Small intestine (tissue), 7 donors: ENCODE measurements around the gene PLA2G7. TPM values are rescaled to one million over a fixed set of nuclear protein-coding genes. Genes with fewer than 3 reads are reported as not detected.

Experiments used
- DNase-seq, 2 donors: peaks; one replicate each; pipeline versions ENCODE4 v3.0.0 to v3.0.0-alpha.2; 2013
- FAIRE-seq: peaks from 2 replicates; lab custom pipeline; 2012; peaks lifted over from hg19 to GRCh38; lab: Jason Lieb, UNC
- H3K27ac ChIP-seq, 3 donors: one replicate each; pipeline ENCODE4 v1.5.1; 2013; ENCODE audit warnings: low read length in 2 of 3, mild to moderate bottlenecking in 2 of 3, control low read depth in 1 of 3, inconsistent platforms in 1 of 3, low read depth in 1 of 3, moderate library complexity in 1 of 3
- H3K27me3 ChIP-seq, 3 donors: one replicate each; pipeline ENCODE4 v1.6.1; 2013; ENCODE audit warnings: low read length in 3 of 3, inconsistent platforms in 1 of 3; ENCODE audit not compliant: control insufficient read depth in 3 of 3, insufficient read depth in 3 of 3
- H3K36me3 ChIP-seq, 3 donors: one replicate each; pipeline ENCODE4 v1.6.1; 2013; ENCODE audit warnings: low read length in 3 of 3, inconsistent platforms in 1 of 3, low read depth in 1 of 3, mild to moderate bottlenecking in 1 of 3, moderate library complexity in 1 of 3; ENCODE audit not compliant: control insufficient read depth in 3 of 3, insufficient read depth in 2 of 3
- H3K4me1 ChIP-seq, 3 donors: one replicate each; pipeline ENCODE4 v1.6.1; 2013; ENCODE audit warnings: low read length in 2 of 3, inconsistent platforms in 1 of 3, low read depth in 1 of 3, mild to moderate bottlenecking in 1 of 3, moderate library complexity in 1 of 3; ENCODE audit not compliant: control insufficient read depth in 3 of 3, insufficient read depth in 2 of 3
- H3K4me3 ChIP-seq, 3 donors: one replicate each; pipeline ENCODE4 v1.5.1; 2013; ENCODE audit warnings: low read length in 3 of 3, control low read depth in 1 of 3, inconsistent platforms in 1 of 3, low read depth in 1 of 3, mild to moderate bottlenecking in 1 of 3, moderate library complexity in 1 of 3
- H3K9me3 ChIP-seq, 2 donors: one replicate each; pipeline ENCODE4 v1.6.1; 2013; ENCODE audit warnings: low read depth in 1 of 2, low read length in 1 of 2; ENCODE audit not compliant: control insufficient read depth in 2 of 2, insufficient read depth in 1 of 2
- WGBS, 3 donors: extraction: QIAGEN DNeasy Blood & Tissue Kit; methylation state at CpG; one replicate each; pipeline ENCODE4 v1.1.7; 2013; 5-methylcytosine and 5-hydroxymethylcytosine counted together
- polyA plus RNA-seq, 4 donors: library from polyadenylated mRNA; stranded (reverse) in 3 of 4; unstranded in 1 of 4; fragments of 200-250 nt in 3 of 4; fragments of 120-200 nt in 1 of 4; gene quantifications; one replicate each; pipeline versions ENCODE4 v1.2.1 to v1.2.3, GENCODE V29; 2013
- donor health status: healthy with polysubstance abuse.
- donor health status: control.
- donor health status: control.
- donor health status: Bipolar disorder and iron deficiency.
- donor health status: healthy.

PLA2G7 gene
- polyA plus RNA-seq, 4 donors: 0.67 to 3.5 (median 1.2) TPM

DNA sequence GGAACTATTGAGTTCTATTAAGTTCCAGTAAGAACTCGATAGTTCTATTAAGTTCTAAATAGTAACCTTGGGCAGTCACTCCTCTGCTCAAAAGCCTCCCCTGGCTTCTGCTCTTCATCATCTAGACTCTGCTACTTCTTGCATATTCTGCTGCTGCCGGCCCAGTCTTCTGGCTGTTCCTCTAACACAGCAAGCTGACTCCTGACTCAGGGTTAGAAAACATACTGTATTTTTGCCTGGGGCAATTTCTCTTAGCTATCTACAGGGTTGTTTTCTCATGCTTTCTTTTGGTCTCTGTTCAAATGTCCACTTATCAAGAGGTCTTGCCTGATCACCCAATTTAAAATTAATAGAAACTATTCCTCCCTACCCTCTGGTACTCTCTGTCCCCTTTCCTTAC, 67.8 kb downstream of the PLA2G7 start:
- DNase-seq: no peak
- Histone ChIP-seq H3K27me3 (no peaks in the 10 kb centered on the region), H3K4me1 (no peaks in the 10 kb centered on the region), H3K27ac (no peak overlapping the region), H3K4me3 (no peak overlapping the region), H3K36me3 (no peaks in the 10 kb centered on the region), H3K9me3 (no peaks in the 10 kb centered on the region)
- 89 to 100% (median 89%) methylated on average over 2 of the region's 2 CpGs for WGBS, 3 donors
- no peak for FAIRE-seq

DNA sequence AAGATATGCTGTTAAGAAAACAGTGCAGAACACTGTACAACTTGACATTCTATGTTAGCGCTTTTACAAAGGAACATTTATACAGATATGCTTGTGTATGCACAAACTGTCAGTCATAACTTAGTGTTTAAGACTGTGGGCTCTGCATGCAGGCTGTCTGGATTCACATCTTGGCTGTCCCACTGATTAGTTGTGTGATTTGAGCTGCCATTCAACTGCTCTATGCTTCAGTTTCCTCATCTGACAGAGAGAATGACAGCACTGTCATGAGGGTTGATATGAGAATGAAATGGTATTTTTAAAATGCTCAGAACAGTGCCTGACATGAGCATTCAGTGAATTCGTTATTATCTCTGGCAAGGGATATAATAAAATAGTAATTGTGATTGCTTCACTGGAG, 73.7 kb downstream of the PLA2G7 start:
- H3K9me3 ChIP-seq: no peaks in the 10 kb centered on the region
- DNase-seq (no peak), FAIRE-seq (no peak)
- H3K4me3 ChIP-seq: no peak overlapping the region
- 75 to 83% (median 77%) methylated on average over 2 of the region's 2 CpGs for WGBS, 3 donors
- no peak overlapping the region for H3K27ac ChIP-seq
- peaks cover 0 to 4% (median 0%) of the 10 kb centered on the region in 3 donors for H3K36me3 ChIP-seq
- H3K4me1 ChIP-seq: no peaks in the 10 kb centered on the region
- no peaks in the 10 kb centered on the region for H3K27me3 ChIP-seq

DNA sequence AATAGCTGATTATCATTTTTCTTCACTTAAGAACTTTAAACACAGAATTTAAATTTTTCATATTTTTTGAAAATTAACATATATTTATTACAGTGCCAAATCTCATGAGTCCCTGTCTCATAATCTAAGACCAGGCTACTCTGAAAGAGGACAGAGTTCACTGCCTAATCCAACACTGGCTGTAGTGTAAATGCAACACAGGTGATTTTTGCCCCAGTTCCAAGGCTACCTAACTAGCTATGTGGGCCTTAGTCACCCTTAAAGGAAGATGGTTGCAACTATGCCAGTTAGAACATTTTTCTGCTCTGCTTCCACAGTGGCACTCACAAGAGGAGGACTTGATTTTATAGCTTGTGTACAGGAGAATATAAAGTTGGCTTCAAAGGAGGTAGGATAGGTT, 77.5 kb downstream of the PLA2G7 start:
- H3K4me3 ChIP-seq: no peak overlapping the region
- no peak for FAIRE-seq
- peaks cover 0 to 3% (median 2%) of the 10 kb centered on the region in 3 donors for H3K27me3 ChIP-seq
- H3K36me3 ChIP-seq: peaks cover 0 to 4% (median 0%) of the 10 kb centered on the region in 3 donors
- peak in 1 of 2 donors; percentile 12 for DNase-seq
- H3K27ac ChIP-seq: no peak overlapping the region
- no peaks in the 10 kb centered on the region for H3K4me1 ChIP-seq
- no peaks in the 10 kb centered on the region for H3K9me3 ChIP-seq

DNA sequence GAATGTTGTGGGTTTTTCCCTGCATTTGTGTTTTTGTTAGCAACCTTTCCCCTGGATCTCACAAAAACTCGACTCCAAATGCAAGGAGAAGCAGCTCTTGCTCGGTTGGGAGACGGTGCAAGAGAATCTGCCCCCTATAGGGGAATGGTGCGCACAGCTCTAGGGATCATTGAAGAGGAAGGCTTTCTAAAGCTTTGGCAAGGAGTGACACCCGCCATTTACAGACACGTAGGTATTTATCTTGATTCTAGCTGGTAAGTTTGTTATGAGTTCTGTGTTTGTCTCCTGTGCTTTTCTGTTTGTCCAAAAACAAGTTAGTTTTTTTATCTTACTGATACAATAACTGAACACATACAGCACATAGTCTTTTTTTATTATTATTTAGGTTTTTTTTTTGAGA, 79.4 kb downstream of the PLA2G7 start:
- Histone ChIP-seq H3K4me3 (no peak overlapping the region), H3K27me3 (peaks cover 0 to 3% (median 2%) of the 10 kb centered on the region in 3 donors), H3K4me1 (no peaks in the 10 kb centered on the region), H3K27ac (no peak overlapping the region), H3K9me3 (no peaks in the 10 kb centered on the region), H3K36me3 (peaks cover 0 to 4% (median 0%) of the 10 kb centered on the region in 3 donors)
- WGBS, 3 donors: 67 to 77% (median 74%) methylated on average over 6 of the region's 6 CpGs
- no peak for FAIRE-seq
- peak in 1 of 2 donors; percentile 21 for DNase-seq

Other genes starting within 250 kb of the PLA2G7 start
- 1 to 10 TPM in 3 of 4 donors, under 1 TPM in 1; 0.67 to 8.7 (median 4.0) TPM for gene RCAN2, start 243.9 kb downstream of the PLA2G7 start, polyA plus RNA-seq
- 1 to 10 TPM in 2 of 4 donors, under 1 TPM in 1, not detected in 1; 0.22 to 3.4 (median 2.5) TPM for gene CYP39A1, start 82.6 kb downstream of the PLA2G7 start, polyA plus RNA-seq
- gene SLC25A27, start 82.4 kb downstream of the PLA2G7 start, polyA plus RNA-seq: 10 to 100 TPM in 1 of 4 donors, 1 to 10 TPM in 2, not detected in 1; 1.3 to 45.4 (median 3.7) TPM
- under 1 TPM in 2 of 4 donors, not detected in 2; 0.04 to 0.49 TPM for gene TDRD6, start 47.5 kb downstream of the PLA2G7 start, polyA plus RNA-seq
- under 1 TPM in 1 of 4 donors, not detected in 3; 0.04 TPM for gene ANKRD66, start 11.6 kb upstream of the PLA2G7 start, polyA plus RNA-seq
- 100 to 1,000 TPM in 3 of 4 donors, 10 to 100 TPM in 1; 73.9 to 739 (median 160) TPM for gene MEP1A, start 58.0 kb upstream of the PLA2G7 start, polyA plus RNA-seq
- 1 to 10 TPM in 2 of 4 donors, under 1 TPM in 2; 0.45 to 7.4 (median 3.0) TPM for gene ADGRF5, start 186.6 kb upstream of the PLA2G7 start, polyA plus RNA-seq